ENCODE results near the gene HECTD1.

DNA sequence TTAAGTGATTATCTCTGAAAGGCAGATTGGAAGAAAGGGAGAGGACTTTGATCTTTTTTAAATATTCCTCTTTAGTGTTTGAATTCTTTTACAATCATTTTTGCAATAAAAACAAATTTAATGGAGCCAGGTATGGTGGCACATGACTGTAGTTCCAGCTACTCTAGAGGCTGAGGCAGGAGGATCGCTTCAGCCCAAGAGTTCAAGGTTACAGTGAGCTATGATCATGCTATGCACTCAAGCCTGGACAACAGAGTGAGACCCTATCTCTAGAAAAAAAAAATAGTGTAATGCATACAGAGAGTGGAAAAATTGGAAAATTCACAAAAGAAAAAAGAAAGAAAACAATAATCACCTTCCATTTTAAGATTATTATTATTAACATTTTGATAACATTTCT lies 15.2 kb upstream of the HECTD1 start:
- TF ChIP-seq, protein P1, sequence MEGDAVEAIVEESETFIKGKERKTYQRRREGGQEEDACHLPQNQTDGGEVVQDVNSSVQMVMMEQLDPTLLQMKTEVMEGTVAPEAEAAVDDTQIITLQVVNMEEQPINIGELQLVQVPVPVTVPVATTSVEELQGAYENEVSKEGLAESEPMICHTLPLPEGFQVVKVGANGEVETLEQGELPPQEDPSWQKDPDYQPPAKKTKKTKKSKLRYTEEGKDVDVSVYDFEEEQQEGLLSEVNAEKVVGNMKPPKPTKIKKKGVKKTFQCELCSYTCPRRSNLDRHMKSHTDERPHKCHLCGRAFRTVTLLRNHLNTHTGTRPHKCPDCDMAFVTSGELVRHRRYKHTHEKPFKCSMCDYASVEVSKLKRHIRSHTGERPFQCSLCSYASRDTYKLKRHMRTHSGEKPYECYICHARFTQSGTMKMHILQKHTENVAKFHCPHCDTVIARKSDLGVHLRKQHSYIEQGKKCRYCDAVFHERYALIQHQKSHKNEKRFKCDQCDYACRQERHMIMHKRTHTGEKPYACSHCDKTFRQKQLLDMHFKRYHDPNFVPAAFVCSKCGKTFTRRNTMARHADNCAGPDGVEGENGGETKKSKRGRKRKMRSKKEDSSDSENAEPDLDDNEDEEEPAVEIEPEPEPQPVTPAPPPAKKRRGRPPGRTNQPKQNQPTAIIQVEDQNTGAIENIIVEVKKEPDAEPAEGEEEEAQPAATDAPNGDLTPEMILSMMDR (IDR thresholded peaks at IDR 0.05; ENCODE audit: low read depth, low read length) = no peak
- TF ChIP-seq POLR2A (IDR thresholded peaks at IDR 0.05; ENCODE audit: extremely low read depth, insufficient read length) = no peak
- TF ChIP-seq, protein P2, sequence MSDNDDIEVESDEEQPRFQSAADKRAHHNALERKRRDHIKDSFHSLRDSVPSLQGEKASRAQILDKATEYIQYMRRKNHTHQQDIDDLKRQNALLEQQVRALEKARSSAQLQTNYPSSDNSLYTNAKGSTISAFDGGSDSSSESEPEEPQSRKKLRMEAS (IDR thresholded peaks at IDR 0.05; ENCODE audit: low read depth, low read length) = no peak
- no peak for TF ChIP-seq MYC (IDR thresholded peaks at IDR 0.05; ENCODE audit: low read depth, low read length)

Measured in NB4 (cell line).